Measurements from ENCODE around the gene ZZZ3.

- no peak for TF ChIP-seq POLR2A (IDR thresholded peaks at IDR 0.05; ENCODE audit: low read length)
- no peak for TF ChIP-seq GATA1 (IDR thresholded peaks at IDR 0.05; ENCODE audit: low read depth, low read length)
These were observed 22.4 kb downstream of the ZZZ3 start for GRCh38 chr1:77659879-77660593.

Data from erythroblast (primary cell).